Measurements from ENCODE around the gene CIB1.

The CIB1 gene

GRCh38 chr15:90239371-90239770, 5.6 kb upstream of the CIB1 start:
- DNase-seq, result no peak

DNA sequence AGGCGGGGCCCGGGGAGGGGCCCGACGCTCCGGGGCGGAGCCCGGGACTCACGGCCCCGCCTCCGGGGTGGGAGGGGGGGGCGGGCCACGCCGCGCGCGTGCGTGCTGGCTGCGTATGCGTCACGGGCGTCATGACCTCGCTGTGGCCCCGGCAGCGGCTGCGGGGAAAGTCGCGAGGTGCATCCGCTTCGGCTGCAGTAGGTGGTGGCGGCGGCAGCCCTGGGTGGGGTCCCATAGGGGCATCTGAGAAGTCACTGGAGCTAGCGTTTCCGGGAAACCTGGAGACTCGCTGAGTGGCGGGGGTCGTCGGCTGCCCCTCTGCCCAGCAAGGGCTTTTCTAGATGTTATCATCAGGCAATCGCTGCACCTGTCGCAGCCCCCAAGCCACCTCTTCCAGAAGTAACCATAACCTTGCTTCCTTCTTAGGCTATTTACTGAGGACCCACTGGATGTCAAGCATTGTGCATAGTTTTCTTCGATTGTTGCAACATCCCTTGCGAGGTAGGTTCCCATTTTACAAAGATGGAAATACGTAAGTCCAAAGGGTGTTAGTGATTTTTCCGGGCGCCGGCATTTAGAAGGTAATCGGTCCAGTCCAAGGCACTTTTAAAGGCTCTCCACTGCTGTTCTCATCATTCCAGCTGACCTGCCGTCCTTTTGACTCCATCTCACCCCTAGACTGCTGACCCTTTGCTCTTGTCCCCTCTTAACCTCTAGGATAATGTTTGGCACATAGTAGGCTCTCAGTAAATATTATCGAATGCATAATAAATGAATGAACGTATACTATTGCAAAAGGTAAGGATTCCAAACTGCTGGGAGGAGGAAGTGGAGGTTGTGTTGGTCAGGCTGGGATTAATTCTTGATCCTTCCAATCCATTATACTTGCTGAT, 601 bp upstream of the CIB1 start, which contains the start of gene GDPGP1:
GDPGP1 (plus strand) TSS at position 114 of the 893 bp plus-strand sequence. CDS start 6,700 bp downstream, outside the sequence.
- no peak for DNase-seq

- no peak for DNase-seq
Observed at GRCh38 chr15:90232941-90233386, 777 bp downstream of the CIB1 start.

- no peak for DNase-seq
Observed at GRCh38 chr15:90232196-90232595, 1.5 kb downstream of the CIB1 start.

DNA sequence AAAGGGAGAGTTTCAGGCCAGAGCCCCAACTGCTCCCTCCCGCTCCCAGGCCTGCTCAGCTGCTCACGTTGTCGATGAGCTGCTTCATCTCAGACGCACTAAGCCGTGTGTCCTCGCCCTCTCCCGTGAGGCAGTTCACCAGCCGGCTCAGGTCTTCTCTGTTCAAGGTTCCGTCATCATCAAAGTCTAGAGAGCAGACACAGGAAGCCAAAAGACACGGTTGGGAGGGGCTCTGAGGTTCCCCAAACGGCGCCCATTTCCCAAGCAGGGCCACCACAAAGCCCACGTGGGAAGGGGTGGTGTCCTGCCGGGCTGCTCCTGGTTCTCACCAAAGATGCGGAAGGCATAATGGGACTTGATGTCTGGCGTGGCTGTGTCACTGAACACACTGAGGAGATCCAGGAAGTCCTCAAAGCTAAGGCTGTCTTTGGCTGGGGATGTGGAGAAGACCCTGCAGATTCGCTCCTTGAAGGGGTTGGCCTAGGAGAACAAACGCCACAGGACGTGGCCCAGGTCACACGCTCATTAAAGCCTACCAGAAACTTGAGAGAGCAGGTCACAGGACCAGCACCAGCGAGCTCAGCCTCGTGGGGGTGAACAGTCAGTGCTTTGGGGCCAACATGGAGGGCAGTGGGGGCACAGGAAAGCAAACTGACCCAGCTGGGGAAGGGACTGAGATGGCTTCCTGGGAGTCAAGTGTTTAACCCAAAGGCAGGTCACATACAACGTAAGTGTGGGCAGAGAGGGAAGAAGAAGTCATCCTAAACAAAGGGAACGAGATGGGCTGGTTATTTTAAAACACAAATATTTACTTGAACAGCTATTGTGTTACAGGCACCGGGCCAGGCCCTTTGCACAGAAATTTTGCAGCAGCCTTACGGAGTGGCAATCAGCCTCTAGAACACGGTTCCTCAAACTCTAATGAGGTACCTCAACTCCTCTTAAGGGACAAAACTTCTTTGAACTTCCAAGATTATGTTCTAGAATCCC, 2.4 kb downstream of the CIB1 start:
- peak; percentile 69 to 74 for DNase-seq

GRCh38 chr15:90230610-90231009, 3.1 kb downstream of the CIB1 start:
- no peak for DNase-seq

- DNase-seq, result no peak
Observed at GRCh38 chr15:90230071-90230494, 3.7 kb downstream of the CIB1 start.

- DNase-seq, result no peak
Observed at GRCh38 chr15:90228960-90229359, 4.8 kb downstream of the CIB1 start.

DNA sequence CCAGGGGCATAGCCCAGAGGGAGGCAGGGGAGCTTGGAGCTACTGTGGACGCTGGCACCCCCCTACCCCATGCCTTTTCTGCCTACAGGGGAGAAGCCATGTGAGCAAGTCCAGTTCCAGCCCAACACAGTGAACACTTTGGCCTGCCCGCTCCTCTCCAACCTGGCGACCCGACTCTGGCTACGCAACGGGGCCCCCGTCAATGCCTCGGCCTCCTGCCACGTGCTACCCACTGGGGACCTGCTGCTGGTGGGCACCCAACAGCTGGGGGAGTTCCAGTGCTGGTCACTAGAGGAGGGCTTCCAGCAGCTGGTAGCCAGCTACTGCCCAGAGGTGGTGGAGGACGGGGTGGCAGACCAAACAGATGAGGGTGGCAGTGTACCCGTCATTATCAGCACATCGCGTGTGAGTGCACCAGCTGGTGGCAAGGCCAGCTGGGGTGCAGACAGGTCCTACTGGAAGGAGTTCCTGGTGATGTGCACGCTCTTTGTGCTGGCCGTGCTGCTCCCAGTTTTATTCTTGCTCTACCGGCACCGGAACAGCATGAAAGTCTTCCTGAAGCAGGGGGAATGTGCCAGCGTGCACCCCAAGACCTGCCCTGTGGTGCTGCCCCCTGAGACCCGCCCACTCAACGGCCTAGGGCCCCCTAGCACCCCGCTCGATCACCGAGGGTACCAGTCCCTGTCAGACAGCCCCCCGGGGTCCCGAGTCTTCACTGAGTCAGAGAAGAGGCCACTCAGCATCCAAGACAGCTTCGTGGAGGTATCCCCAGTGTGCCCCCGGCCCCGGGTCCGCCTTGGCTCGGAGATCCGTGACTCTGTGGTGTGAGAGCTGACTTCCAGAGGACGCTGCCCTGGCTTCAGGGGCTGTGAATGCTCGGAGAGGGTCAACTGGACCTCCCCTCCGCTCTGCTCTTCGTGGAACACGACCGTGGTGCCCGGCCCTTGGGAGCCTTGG, 5.6 kb downstream of the CIB1 start:
- no peak for DNase-seq

DNA sequence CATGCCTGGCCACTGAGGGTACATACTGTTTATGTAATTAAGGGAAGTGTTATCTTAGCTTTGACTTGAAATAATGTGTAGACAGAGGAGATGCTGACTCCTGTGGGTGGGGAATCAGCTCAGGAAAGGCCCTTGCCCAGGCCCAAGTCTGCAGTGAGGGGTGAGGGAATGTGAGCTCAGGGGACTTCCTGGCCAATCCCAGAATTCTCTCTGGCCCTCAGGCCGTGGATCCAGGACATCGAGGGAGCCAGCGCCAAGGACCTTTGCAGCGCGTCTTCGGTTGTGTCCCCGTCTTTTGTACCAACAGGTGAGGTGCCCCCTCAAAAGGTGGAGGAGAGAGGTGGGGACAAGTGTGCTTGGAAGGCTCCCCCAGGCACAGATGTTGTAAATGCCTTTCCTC, 6.4 kb downstream of the CIB1 start:
- no peak for DNase-seq

DNA sequence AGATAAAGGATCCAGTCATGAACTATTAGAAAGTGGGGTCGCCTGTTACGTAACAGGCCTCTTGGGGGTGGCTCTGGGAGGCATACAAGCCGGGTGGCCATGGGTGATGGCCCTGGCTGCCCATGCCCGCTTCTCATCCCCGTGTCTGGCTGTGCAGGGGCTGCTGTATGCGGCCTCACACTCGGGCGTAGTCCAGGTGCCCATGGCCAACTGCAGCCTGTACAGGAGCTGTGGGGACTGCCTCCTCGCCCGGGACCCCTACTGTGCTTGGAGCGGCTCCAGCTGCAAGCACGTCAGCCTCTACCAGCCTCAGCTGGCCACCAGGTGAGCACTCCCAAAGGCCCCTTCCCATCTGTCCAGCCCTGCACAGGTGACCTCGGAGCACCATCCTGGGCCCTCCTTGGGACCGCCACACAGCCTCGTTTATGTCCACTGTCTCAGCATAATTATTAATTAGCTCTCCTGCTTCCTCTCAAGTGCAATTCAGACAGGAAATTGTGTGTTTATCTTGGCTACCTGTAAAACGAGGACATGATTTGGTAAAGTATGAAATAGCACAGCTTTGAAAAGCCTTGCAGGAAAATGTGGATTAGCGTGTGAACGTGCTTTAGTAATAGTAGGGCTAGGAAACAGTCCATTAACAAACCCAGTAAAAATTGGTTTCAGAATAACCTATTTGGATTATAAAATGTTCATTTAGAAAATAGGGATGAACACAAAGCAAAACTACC, 8.1 kb downstream of the CIB1 start:
- DNase-seq, result no peak

GRCh38 chr15:90225047-90225446, 8.7 kb downstream of the CIB1 start:
- DNase-seq, result no peak

- no peak for DNase-seq
Observed at GRCh38 chr15:90223441-90224165, 10.1 kb downstream of the CIB1 start.

DNA sequence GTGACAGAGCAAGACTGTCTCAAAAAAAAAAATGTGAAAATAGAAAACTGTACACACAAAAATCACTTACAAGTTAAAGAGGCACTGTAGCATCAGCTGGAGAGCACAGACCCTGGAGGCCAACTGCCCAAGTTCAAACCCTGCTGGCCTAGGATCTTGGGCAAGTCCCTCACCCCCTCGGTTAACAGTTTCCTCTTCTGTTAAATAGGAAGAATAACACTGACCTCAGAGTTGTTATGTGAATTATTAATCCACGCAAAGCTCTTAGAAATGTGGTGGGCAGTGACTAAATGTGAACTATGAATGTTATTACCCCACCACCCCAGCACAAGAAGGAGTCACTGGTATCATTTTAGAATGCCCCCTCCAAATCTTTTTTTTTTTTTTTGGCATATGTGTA, 11.2 kb downstream of the CIB1 start:
- no peak for DNase-seq

- DNase-seq, result no peak
Observed at GRCh38 chr15:90221246-90221900, 12.4 kb downstream of the CIB1 start.

- DNase-seq, result peak; percentile 41 to 49
Observed at GRCh38 chr15:90219421-90220141, 14.2 kb downstream of the CIB1 start.

- no peak for DNase-seq
Observed at GRCh38 chr15:90217671-90218394, 15.9 kb downstream of the CIB1 start.

GRCh38 chr15:90214553-90215196, 19.1 kb downstream of the CIB1 start:
- no peak for DNase-seq

Data from activated CD4-positive, alpha-beta T cell treated with anti-CD3 and anti-CD28 coated beads, Interleukin-2, amount 50 U/mL, for 4 hours (primary cell).